ENCODE measurements around the gene APRT. TPM values are rescaled to one million over a fixed set of nuclear protein-coding genes. Genes with fewer than 3 reads are reported as not detected.

APRT gene
- total RNA-seq, 2 donors from 2014 or later: 45.5 to 80.7 TPM

GRCh38 chr16:88817785-88818574 lies 6.3 kb upstream of the APRT start:
- Histone ChIP-seq H3K4me1 (ENCODE audit: control insufficient read depth in 1 of 2, low read depth in 2 of 2) (peaks cover 0 to 6% of the 10 kb centered on the region in 2 donors), H3K27ac (no peak overlapping the region), H3K36me3 (peaks cover 18% of the 10 kb centered on the region), H3K27me3 (replicated peaks; ENCODE audit: insufficient read depth) (no peaks in the 10 kb centered on the region), H3K9me3 (no peaks in the 10 kb centered on the region), H3K4me3 (no peak overlapping the region)
- TF ChIP-seq CTCF (IDR thresholded peaks at IDR 0.05): no peak
- ATAC-seq (ENCODE audit: insufficient number of reproducible peaks, low FRiP score, low read depth) (no peak), DNase-seq (ENCODE audit: low spot score) (no peak)

GRCh38 chr16:88816736-88817535 lies 5.2 kb upstream of the APRT start:
- no peaks in the 10 kb centered on the region for H3K9me3 ChIP-seq
- no peaks in the 10 kb centered on the region for H3K27me3 ChIP-seq (replicated peaks; ENCODE audit: insufficient read depth)
- H3K4me3 ChIP-seq: no peak overlapping the region
- H3K4me1 ChIP-seq (ENCODE audit: control insufficient read depth in 1 of 2, low read depth in 2 of 2): peaks cover 0 to 16% of the 10 kb centered on the region in 2 donors
- peaks cover 8% of the 10 kb centered on the region for H3K36me3 ChIP-seq
- DNase-seq (ENCODE audit: low spot score) (no peak), ATAC-seq (ENCODE audit: insufficient number of reproducible peaks, low FRiP score, low read depth) (no peak)
- no peak overlapping the region for H3K27ac ChIP-seq
- TF ChIP-seq CTCF (IDR thresholded peaks at IDR 0.05): no peak

- TF ChIP-seq CTCF (IDR thresholded peaks at IDR 0.05): peak; percentile 33
- DNase-seq (ENCODE audit: low spot score) (no peak), ATAC-seq (ENCODE audit: insufficient number of reproducible peaks, low FRiP score, low read depth) (no peak)
- no peaks in the 10 kb centered on the region for H3K27me3 ChIP-seq (replicated peaks; ENCODE audit: insufficient read depth)
- no peaks in the 10 kb centered on the region for H3K36me3 ChIP-seq
- no peak overlapping the region for H3K4me3 ChIP-seq
- H3K27ac ChIP-seq: no peak overlapping the region
- H3K4me1 ChIP-seq (ENCODE audit: control insufficient read depth in 1 of 2, low read depth in 2 of 2): peaks cover 0 to 17% of the 10 kb centered on the region in 2 donors
- no peaks in the 10 kb centered on the region for H3K9me3 ChIP-seq
Measured at GRCh38 chr16:88815901-88816589, 4.3 kb upstream of the APRT start.

- H3K27me3 ChIP-seq (replicated peaks; ENCODE audit: insufficient read depth): no peaks in the 10 kb centered on the region
- no peak for TF ChIP-seq CTCF (IDR thresholded peaks at IDR 0.05)
- no peak overlapping the region for H3K4me3 ChIP-seq
- no peak for ATAC-seq (ENCODE audit: insufficient number of reproducible peaks, low FRiP score, low read depth)
- no peak overlapping the region for H3K27ac ChIP-seq
- DNase-seq (ENCODE audit: low spot score): no peak
- no peaks in the 10 kb centered on the region for H3K36me3 ChIP-seq
- no peaks in the 10 kb centered on the region for H3K9me3 ChIP-seq
- peaks cover 7 to 25% of the 10 kb centered on the region in 2 donors for H3K4me1 ChIP-seq (ENCODE audit: control insufficient read depth in 1 of 2, low read depth in 2 of 2)
Measured at GRCh38 chr16:88815227-88815626, 3.5 kb upstream of the APRT start.

- no peak for TF ChIP-seq CTCF (IDR thresholded peaks at IDR 0.05)
- H3K4me1 ChIP-seq (ENCODE audit: control insufficient read depth in 1 of 2, low read depth in 2 of 2): peaks cover 11 to 34% of the 10 kb centered on the region in 2 donors
- DNase-seq (ENCODE audit: low spot score) (no peak), ATAC-seq (ENCODE audit: insufficient number of reproducible peaks, low FRiP score, low read depth) (no peak)
- H3K27me3 ChIP-seq (replicated peaks; ENCODE audit: insufficient read depth): no peaks in the 10 kb centered on the region
- H3K9me3 ChIP-seq: no peaks in the 10 kb centered on the region
- no peak overlapping the region for H3K4me3 ChIP-seq
- H3K27ac ChIP-seq: no peak overlapping the region
- H3K36me3 ChIP-seq: peaks cover 8% of the 10 kb centered on the region
Measured at GRCh38 chr16:88814144-88814502, 2.4 kb upstream of the APRT start.
